Mucosa of descending colon (tissue), 3 donors: Measurements from ENCODE around the gene FBP2. TPM values are rescaled to one million over a fixed set of nuclear protein-coding genes. Genes with fewer than 3 reads are reported as not detected.
"Not testable (repeated sequence)": the region's sequence is repeated elsewhere in the genome, so short reads cannot be mapped to it uniquely, and the experiment has no call there.

Experiments
- ATAC-seq: fragments of 200-7000 bp; cut with Tn5 transposase; one replicate; pipeline ENCODE4 v1.9.1; 2020; ENCODE audit warnings: mild to moderate bottlenecking, moderate library complexity
- DNase-seq, 3 donors: peaks; one replicate each; pipeline ENCODE4 v3.0.0-alpha.2; 2020
- H3K36me3 ChIP-seq: fragments of 200-600 bp; one replicate; pipeline ENCODE4 v1.8.0; 2021; ENCODE audit warnings: low read depth, mild to moderate bottlenecking
- H3K4me1 ChIP-seq: fragments of 200-600 bp; one replicate; pipeline ENCODE4 v1.8.0; 2021; ENCODE audit warnings: low read depth, mild to moderate bottlenecking
- H3K4me3 ChIP-seq: fragments of 200-600 bp; one replicate; pipeline ENCODE4 v1.8.0; 2021; ENCODE audit warnings: mild to moderate bottlenecking
- H3K9me3 ChIP-seq: fragments of 200-600 bp; one replicate; pipeline ENCODE4 v1.8.0; 2021; ENCODE audit warnings: mild to moderate bottlenecking
- intact Hi-C, 2 donors: fragments of 100-400 bp; cut with DNase I in 1 of 2; cut with micrococcal nuclease in 1 of 2; formaldehyde crosslinking; loops; one replicate each; pipeline versions ENCODE4 v1.11.0 to v1.11.1; 2022; cut with DNase I, micrococcal nuclease
- total RNA-seq, 3 donors: library from RNA; stranded (reverse); fragmentation: NEBNext Ultra II Directional in 2 of 3; extraction: Animal tissue kit (Norgen Biotek cat#: 25700) in 2 of 3; gene quantifications; one replicate each; pipeline versions ENCODE4 v1.2.1 to v1.2.4, GENCODE V29; 2021 to 2023
- TF ChIP-seq, protein P1 (sequence below): fragments of 200-600 bp; IDR thresholded peaks from one replicate; pipeline ENCODE4 v1.8.0; 2022; ENCODE audit warnings: antibody characterized with exemption, mild to moderate bottlenecking
- donor health status: DM: no; HTN: no; CAD: no; lungs with moderate emphysema.
- donor health status: DM: no; HTN: no; CAD: no.
- donor health status: DM: no; HTN: yes; CAD: no.

The FBP2 gene
- total RNA-seq, 3 donors from 2014 or later, result not detected

DNA sequence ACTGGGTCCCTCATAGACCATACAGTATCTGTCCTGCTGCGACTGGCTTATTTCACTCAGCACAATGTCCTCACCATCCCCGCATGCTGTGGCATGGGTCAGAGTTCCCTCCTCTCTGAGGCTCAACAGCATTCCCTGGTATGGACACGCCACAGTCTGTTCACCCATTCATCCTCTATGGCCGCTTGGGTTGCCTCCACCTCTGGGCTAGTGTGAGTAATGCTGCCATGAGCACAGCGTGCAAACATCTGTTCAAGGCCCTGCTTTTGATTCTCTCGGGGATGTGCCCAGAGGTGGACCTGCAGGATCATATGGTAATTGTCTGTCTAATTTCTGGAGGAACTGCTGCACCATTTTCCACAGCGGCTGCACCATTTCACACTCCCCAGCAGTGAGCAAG lies 5.5 kb upstream of the FBP2 start:
- intact Hi-C loops, result no loop called here
- no peaks in the 10 kb centered on the region for H3K9me3 ChIP-seq
- DNase-seq (no peak), ATAC-seq (no peak)
- no peaks in the 10 kb centered on the region for H3K36me3 ChIP-seq
- TF ChIP-seq, protein P1, sequence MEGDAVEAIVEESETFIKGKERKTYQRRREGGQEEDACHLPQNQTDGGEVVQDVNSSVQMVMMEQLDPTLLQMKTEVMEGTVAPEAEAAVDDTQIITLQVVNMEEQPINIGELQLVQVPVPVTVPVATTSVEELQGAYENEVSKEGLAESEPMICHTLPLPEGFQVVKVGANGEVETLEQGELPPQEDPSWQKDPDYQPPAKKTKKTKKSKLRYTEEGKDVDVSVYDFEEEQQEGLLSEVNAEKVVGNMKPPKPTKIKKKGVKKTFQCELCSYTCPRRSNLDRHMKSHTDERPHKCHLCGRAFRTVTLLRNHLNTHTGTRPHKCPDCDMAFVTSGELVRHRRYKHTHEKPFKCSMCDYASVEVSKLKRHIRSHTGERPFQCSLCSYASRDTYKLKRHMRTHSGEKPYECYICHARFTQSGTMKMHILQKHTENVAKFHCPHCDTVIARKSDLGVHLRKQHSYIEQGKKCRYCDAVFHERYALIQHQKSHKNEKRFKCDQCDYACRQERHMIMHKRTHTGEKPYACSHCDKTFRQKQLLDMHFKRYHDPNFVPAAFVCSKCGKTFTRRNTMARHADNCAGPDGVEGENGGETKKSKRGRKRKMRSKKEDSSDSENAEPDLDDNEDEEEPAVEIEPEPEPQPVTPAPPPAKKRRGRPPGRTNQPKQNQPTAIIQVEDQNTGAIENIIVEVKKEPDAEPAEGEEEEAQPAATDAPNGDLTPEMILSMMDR, result no peak
- H3K4me3 ChIP-seq, result no peak overlapping the region
- H3K4me1 ChIP-seq, result peaks cover 21% of the 10 kb centered on the region

DNA sequence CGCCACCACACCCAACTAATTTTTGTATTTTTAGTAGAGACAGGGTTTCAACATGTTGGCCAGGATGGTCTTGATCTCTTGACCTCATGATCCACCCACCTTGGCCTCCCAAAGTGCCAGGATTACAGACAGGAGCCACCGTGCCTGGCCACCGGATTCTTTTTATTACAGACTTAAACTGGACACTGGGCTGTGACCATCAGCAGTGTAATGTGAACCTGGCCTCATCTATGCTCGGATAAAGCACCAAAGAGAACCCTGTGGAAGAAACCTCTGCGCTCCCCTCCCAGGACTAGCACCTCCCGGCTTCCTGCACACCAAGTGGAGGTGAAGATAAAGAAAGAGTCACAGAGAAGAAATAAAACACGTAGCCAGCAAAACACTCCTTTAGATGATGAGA lies 941 bp downstream of the FBP2 start:
- H3K36me3 ChIP-seq, H3K9me3 ChIP-seq, ATAC-seq, DNase-seq, H3K4me1 ChIP-seq, intact Hi-C loops, H3K4me3 ChIP-seq: not testable (repeated sequence)

DNA sequence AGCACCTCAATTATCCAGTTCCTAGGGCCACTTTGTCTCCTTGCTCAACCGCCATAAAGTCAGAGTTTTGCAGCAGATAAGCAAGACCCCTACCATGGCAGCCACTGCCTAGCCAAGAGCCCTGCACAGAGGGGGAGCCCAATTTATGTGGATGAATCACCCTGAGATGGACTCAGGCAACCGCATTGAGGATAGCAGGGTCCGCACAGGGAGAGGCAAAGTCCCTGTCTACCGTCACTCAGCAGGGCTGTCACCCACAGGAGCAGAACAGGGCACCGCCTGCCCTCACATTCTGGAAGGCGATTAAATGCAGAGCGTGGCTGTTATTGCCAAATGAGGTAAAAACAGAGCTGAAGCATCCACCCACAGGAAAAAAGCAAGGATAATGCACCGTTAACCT lies 1.7 kb downstream of the FBP2 start:
- TF ChIP-seq, protein P1, result no peak
- Histone ChIP-seq H3K36me3 (no peaks in the 10 kb centered on the region), H3K9me3 (no peaks in the 10 kb centered on the region), H3K4me3 (no peak overlapping the region), H3K4me1 (no peaks in the 10 kb centered on the region)
- ATAC-seq (no peak), DNase-seq (no peak)
- intact Hi-C loops, result no loop called here

- H3K4me1 ChIP-seq, H3K9me3 ChIP-seq, intact Hi-C loops, ATAC-seq, H3K36me3 ChIP-seq, H3K4me3 ChIP-seq, DNase-seq: not testable (repeated sequence)
These were observed 2.5 kb downstream of the FBP2 start for GRCh38 chr9:94591046-94591545.

DNA sequence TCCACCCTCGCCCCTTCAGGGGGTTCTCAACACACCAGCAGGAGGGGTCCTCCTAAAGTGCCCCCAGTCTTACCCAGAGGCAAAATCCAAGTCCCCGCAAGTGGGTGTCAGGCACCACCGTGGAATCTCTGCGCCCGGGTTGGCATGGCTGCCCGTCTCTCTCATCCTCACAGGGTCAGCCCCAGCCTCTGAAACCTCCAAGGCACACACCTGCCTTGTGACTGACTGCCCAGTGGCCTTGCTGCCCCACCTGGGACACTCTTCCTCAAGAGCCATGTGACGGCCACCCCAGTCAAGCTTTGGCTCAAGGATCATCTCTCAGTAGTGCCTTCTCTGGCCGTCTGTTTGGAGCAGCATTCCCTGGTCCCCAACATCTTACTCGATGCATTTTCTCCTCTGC lies 4.9 kb downstream of the FBP2 start:
- DNase-seq (no peak), ATAC-seq (no peak)
- no peak overlapping the region for H3K4me3 ChIP-seq
- intact Hi-C loops, result no loop called here
- H3K9me3 ChIP-seq, result no peaks in the 10 kb centered on the region
- no peaks in the 10 kb centered on the region for H3K4me1 ChIP-seq
- H3K36me3 ChIP-seq, result no peaks in the 10 kb centered on the region
- TF ChIP-seq, protein P1, result no peak

DNA sequence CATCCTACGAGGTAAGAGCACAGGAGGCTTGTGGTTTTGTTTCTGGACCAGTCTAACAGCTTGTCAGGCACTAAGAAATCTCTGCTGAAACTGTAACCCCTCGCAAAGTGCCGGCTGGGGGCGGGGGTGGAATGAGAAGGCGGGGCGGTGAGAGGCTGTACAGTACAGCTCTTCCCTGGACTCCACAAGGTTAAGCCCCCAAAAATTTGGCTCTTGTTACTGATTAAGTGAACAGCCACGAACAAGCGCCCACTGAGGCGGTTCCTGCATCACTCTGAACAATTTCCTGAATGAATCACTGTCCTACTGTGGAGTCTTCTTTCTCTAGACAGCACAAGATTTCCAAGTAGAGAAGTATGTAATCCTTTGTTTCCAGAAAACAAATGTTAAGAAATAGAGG lies 6.8 kb downstream of the FBP2 start:
- no peaks in the 10 kb centered on the region for H3K4me1 ChIP-seq
- intact Hi-C loops, result no loop called here
- H3K36me3 ChIP-seq, result no peaks in the 10 kb centered on the region
- no peak for ATAC-seq
- TF ChIP-seq, protein P1, result no peak
- no peak overlapping the region for H3K4me3 ChIP-seq
- H3K9me3 ChIP-seq, result no peaks in the 10 kb centered on the region
- DNase-seq, result no peak

GRCh38 chr9:94586316-94586715 lies 7.3 kb downstream of the FBP2 start:
- Histone ChIP-seq H3K36me3 (no peaks in the 10 kb centered on the region), H3K4me1 (no peaks in the 10 kb centered on the region), H3K4me3 (no peak overlapping the region), H3K9me3 (no peaks in the 10 kb centered on the region)
- peak; percentile 47 for ATAC-seq
- intact Hi-C loops, result no loop called here
- TF ChIP-seq, protein P1, result no peak
- no peak for DNase-seq
